HFF-Myc (cell line): ENCODE data around the gene LRRFIP2.

Experiments used
- DNase-seq: peaks from one replicate; pipeline ENCODE4 v3.0.0-alpha.2; 2011; ENCODE audit warnings: low read depth; ENCODE audit errors: extremely low read depth
- H3K4me3 ChIP-seq: replicated peaks from 2 replicates; pipeline ENCODE4 v1.5.1; 2011; ENCODE audit warnings: low read depth, mild to moderate bottlenecking, control low read depth, low read length
- CTCF ChIP-seq: IDR thresholded peaks from 2 replicates; pipeline ENCODE4 v1.5.1; 2012; ENCODE audit warnings: mild to moderate bottlenecking, low read depth, low read length, control low read depth; ENCODE audit errors: missing control alignments

Gene LRRFIP2

GRCh38 chr3:37096975-37097374 is 77.4 kb downstream of the LRRFIP2 start:
- H3K4me3 ChIP-seq: no peak overlapping the region
- DNase-seq: no peak
- no peak for TF ChIP-seq CTCF

GRCh38 chr3:37096288-37096687 is 78.1 kb downstream of the LRRFIP2 start:
- DNase-seq: peak; percentile 9
- H3K4me3 ChIP-seq: no peak overlapping the region
- TF ChIP-seq CTCF: no peak

GRCh38 chr3:37094636-37095035 is 79.7 kb downstream of the LRRFIP2 start:
- TF ChIP-seq CTCF: no peak
- no peak for DNase-seq
- H3K4me3 ChIP-seq: no peak overlapping the region

- H3K4me3 ChIP-seq: no peak overlapping the region
- DNase-seq: no peak
- TF ChIP-seq CTCF: no peak
These were observed 80.9 kb downstream of the LRRFIP2 start for GRCh38 chr3:37093481-37093880.

GRCh38 chr3:37092484-37092883 is 81.9 kb downstream of the LRRFIP2 start:
- TF ChIP-seq CTCF: no peak
- no peak for DNase-seq
- H3K4me3 ChIP-seq: no peak overlapping the region

- DNase-seq: no peak
- H3K4me3 ChIP-seq: no peak overlapping the region
- no peak for TF ChIP-seq CTCF
These were observed 86.5 kb downstream of the LRRFIP2 start for GRCh38 chr3:37087870-37088269.

GRCh38 chr3:37086918-37087317 is 87.5 kb downstream of the LRRFIP2 start:
- DNase-seq: no peak
- H3K4me3 ChIP-seq: no peak overlapping the region
- no peak for TF ChIP-seq CTCF
